MCF 10A (cell line): ENCODE data around the gene TMEM131. TPM values are rescaled to one million over a fixed set of nuclear protein-coding genes. Genes with fewer than 3 reads are reported as not detected.

Source experiments
- BruUV-seq: library from RNA; stranded (reverse); fragments of 400-500 nt; replicated peaks from 2 replicates; lab custom pipeline; 2021; lab: Mats Ljungman, UMichigan
- CTCF ChIA-PET: fragments of 300-600 bp; sonication (Branson Sonifier 250); formaldehyde crosslinking; extraction: SDS; loops from one replicate; lab custom pipeline; 2021; ENCODE audit warnings: antibody characterized with exemption, inconsistent platforms; lab: Yijun Ruan, JAX
- POLR2A ChIA-PET: fragments of 300-600, 350-650 bp; sonication (Branson Sonifier 250); formaldehyde crosslinking; extraction: SDS; loops from one replicate; lab custom pipeline; 2020; ENCODE audit warnings: antibody characterized with exemption, inconsistent platforms; lab: Yijun Ruan, JAX
- DNase-seq: peaks from one replicate; pipeline ENCODE4 v3.0.0-alpha.2; 2018; ENCODE audit not compliant: unreplicated experiment
- H3K27ac Mint-ChIP-seq: one replicate; pipeline ENCODE4 v1.8.0; 2022; ENCODE audit warnings: mild to moderate bottlenecking, low read depth, mixed read lengths; ENCODE audit not compliant: unreplicated experiment
- H3K27me3 Mint-ChIP-seq: one replicate; pipeline ENCODE4 v1.8.0; 2022; ENCODE audit warnings: mixed read lengths; ENCODE audit not compliant: insufficient read depth, unreplicated experiment
- H3K36me3 Mint-ChIP-seq: one replicate; pipeline ENCODE4 v1.8.0; 2022; ENCODE audit warnings: mild to moderate bottlenecking, moderate library complexity, mixed read lengths; ENCODE audit not compliant: insufficient read depth, unreplicated experiment
- H3K4me1 Mint-ChIP-seq: one replicate; pipeline ENCODE4 v1.8.0; 2022; ENCODE audit warnings: mixed read lengths; ENCODE audit not compliant: insufficient read depth, unreplicated experiment
- H3K4me3 Mint-ChIP-seq: one replicate; pipeline ENCODE4 v1.8.0; 2022; ENCODE audit warnings: mild to moderate bottlenecking, moderate library complexity, mixed read lengths; ENCODE audit not compliant: unreplicated experiment
- H3K9me3 Mint-ChIP-seq: one replicate; pipeline ENCODE4 v1.8.0; 2022; ENCODE audit warnings: mixed read lengths; ENCODE audit not compliant: unreplicated experiment
- intact Hi-C: fragments of 100-400 bp; cut with micrococcal nuclease; formaldehyde crosslinking; loops from 2 replicates; pipeline ENCODE4 v1.14.1; 2022
- total RNA-seq: library from RNA; stranded (reverse); gene quantifications from 2 replicates; pipeline ENCODE4 v1.2.3, GENCODE V29; 2022
- TF ChIP-seq, protein P1 (sequence below): fragments of 200-600 bp; IDR thresholded peaks from one replicate; pipeline ENCODE4 v1.8.0; 2022; ENCODE audit warnings: antibody characterized with exemption, mild to moderate bottlenecking; ENCODE audit not compliant: unreplicated experiment

Gene TMEM131
- total RNA-seq, 1 experiment from 2014 or later = 42.2 TPM

- intact Hi-C loops = no loop called here
- ChIA-PET POLR2A (interaction anchor here (0.6 kb wide), 1 partner anchor 25 kb away, joined by 3 read pairs; no protein-coding TSS in a partner anchor), CTCF (interaction anchor here (0.5 to 3.2 kb wide), 6 partner anchors 8 to 677 kb away, joined by 4 to 12 read pairs (median 10); no protein-coding TSS in a partner anchor)
- no peak for DNase-seq
- H3K4me1 Mint-ChIP-seq = no peaks in the 10 kb centered on the region
- H3K4me3 Mint-ChIP-seq = no peak overlapping the region
- no peaks in the 10 kb centered on the region for H3K27me3 Mint-ChIP-seq
- TF ChIP-seq, protein P1, sequence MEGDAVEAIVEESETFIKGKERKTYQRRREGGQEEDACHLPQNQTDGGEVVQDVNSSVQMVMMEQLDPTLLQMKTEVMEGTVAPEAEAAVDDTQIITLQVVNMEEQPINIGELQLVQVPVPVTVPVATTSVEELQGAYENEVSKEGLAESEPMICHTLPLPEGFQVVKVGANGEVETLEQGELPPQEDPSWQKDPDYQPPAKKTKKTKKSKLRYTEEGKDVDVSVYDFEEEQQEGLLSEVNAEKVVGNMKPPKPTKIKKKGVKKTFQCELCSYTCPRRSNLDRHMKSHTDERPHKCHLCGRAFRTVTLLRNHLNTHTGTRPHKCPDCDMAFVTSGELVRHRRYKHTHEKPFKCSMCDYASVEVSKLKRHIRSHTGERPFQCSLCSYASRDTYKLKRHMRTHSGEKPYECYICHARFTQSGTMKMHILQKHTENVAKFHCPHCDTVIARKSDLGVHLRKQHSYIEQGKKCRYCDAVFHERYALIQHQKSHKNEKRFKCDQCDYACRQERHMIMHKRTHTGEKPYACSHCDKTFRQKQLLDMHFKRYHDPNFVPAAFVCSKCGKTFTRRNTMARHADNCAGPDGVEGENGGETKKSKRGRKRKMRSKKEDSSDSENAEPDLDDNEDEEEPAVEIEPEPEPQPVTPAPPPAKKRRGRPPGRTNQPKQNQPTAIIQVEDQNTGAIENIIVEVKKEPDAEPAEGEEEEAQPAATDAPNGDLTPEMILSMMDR = no peak
- H3K27ac Mint-ChIP-seq = no peak overlapping the region
- no peaks in the 10 kb centered on the region for H3K9me3 Mint-ChIP-seq
- no TSS peak for BruUV-seq
- no peaks in the 10 kb centered on the region for H3K36me3 Mint-ChIP-seq
Measured at GRCh38 chr2:97708608-97709007, 287.1 kb downstream of the TMEM131 start.

- Mint-ChIP-seq H3K27me3 (no peaks in the 10 kb centered on the region), H3K9me3 (no peaks in the 10 kb centered on the region), H3K4me1 (no peaks in the 10 kb centered on the region), H3K27ac (no peak overlapping the region), H3K4me3 (no peak overlapping the region), H3K36me3 (no peaks in the 10 kb centered on the region)
- TF ChIP-seq, protein P1 = no peak
- no TSS peak for BruUV-seq
- no peak for DNase-seq
- intact Hi-C loops = no loop called here
- POLR2A ChIA-PET = no interaction called here
- CTCF ChIA-PET = interaction anchor here (0.5 to 3.2 kb wide), 7 partner anchors 8 to 678 kb away, joined by 3 to 12 read pairs (median 9); no protein-coding TSS in a partner anchor
Measured at GRCh38 chr2:97708048-97708380, 287.7 kb downstream of the TMEM131 start.

- Mint-ChIP-seq H3K27me3 (no peaks in the 10 kb centered on the region), H3K4me3 (no peak overlapping the region), H3K27ac (no peak overlapping the region), H3K4me1 (no peaks in the 10 kb centered on the region), H3K36me3 (no peaks in the 10 kb centered on the region), H3K9me3 (no peaks in the 10 kb centered on the region)
- no TSS peak for BruUV-seq
- ChIA-PET POLR2A (no interaction called here), CTCF (interaction anchor here (0.5 to 3.2 kb wide), 7 partner anchors 7 to 678 kb away, joined by 3 to 12 read pairs (median 9); no protein-coding TSS in a partner anchor)
- intact Hi-C loops = no loop called here
- TF ChIP-seq, protein P1 = no peak
- DNase-seq = no peak
Measured at GRCh38 chr2:97707362-97708047, 288.2 kb downstream of the TMEM131 start.

GRCh38 chr2:97706708-97707345, 288.9 kb downstream of the TMEM131 start:
- no peak for DNase-seq
- no peaks in the 10 kb centered on the region for H3K9me3 Mint-ChIP-seq
- ChIA-PET POLR2A (interaction anchor here (0.7 kb wide), 1 partner anchor 462 kb away, joined by 4 read pairs; no protein-coding TSS in a partner anchor), CTCF (interaction anchor here (0.6 to 3.2 kb wide), 5 partner anchors 10 to 468 kb away, joined by 3 to 11 read pairs (median 4); no protein-coding TSS in a partner anchor)
- no peak overlapping the region for H3K4me3 Mint-ChIP-seq
- intact Hi-C loops = no loop called here
- no peaks in the 10 kb centered on the region for H3K36me3 Mint-ChIP-seq
- no peak overlapping the region for H3K27ac Mint-ChIP-seq
- H3K4me1 Mint-ChIP-seq = no peaks in the 10 kb centered on the region
- H3K27me3 Mint-ChIP-seq = no peaks in the 10 kb centered on the region
- TF ChIP-seq, protein P1 = no peak
- BruUV-seq = no TSS peak
